IMR-90 (cell line): ENCODE results near the gene MYO1H. TPM values are rescaled to one million over a fixed set of nuclear protein-coding genes. Genes with fewer than 3 reads are reported as not detected.

ENCODE experiments used
- ATAC-seq: fragments of 200-7000 bp; cut with Tn5 transposase; 2 replicates; pipeline ENCODE4 v1.9.1; 2020; ENCODE audit warnings: low read depth, mild to moderate bottlenecking, moderate library complexity
- BruUV-seq: library from RNA; stranded (reverse); fragments of 400-500 nt; replicated peaks from 2 replicates; lab custom pipeline; 2021; lab: Mats Ljungman, UMichigan
- CTCF ChIA-PET: fragments of 300-600 bp; formaldehyde crosslinking; extraction: SDS; loops from one replicate; lab custom pipeline; 2021; ENCODE audit warnings: antibody characterized with exemption; lab: Yijun Ruan, JAX
- POLR2A ChIA-PET: fragments of 300-600 bp; sonication (Branson Sonifier 250); formaldehyde crosslinking; loops from one replicate; lab custom pipeline; 2022; ENCODE audit warnings: antibody characterized with exemption; ENCODE audit not compliant: unreplicated experiment; lab: Charles Lee
- DNase-seq: peaks from one replicate; pipeline ENCODE4 v3.0.0; 2013
- H2AFZ ChIP-seq: replicated peaks from 2 replicates; pipeline ENCODE3; 2013; ENCODE audit warnings: low read length, mild to moderate bottlenecking; ENCODE audit not compliant: poor library complexity
- H2AK5ac ChIP-seq: 2 replicates; pipeline ENCODE4 v1.6.1; 2013; ENCODE audit warnings: low read depth, low read length, inconsistent platforms
- H2AK9ac ChIP-seq: replicated peaks from 2 replicates; pipeline ENCODE3; 2013; ENCODE audit warnings: mild to moderate bottlenecking, low read depth, low read length, moderate library complexity; ENCODE audit not compliant: poor library complexity
- H2BK120ac ChIP-seq: 2 replicates; pipeline ENCODE4 v1.6.1; 2013; ENCODE audit warnings: low read depth, low read length, inconsistent platforms
- H2BK15ac ChIP-seq: 3 replicates; pipeline ENCODE4 v1.6.1; 2013; ENCODE audit warnings: low read depth, low read length, inconsistent platforms
- H2BK20ac ChIP-seq: 2 replicates; pipeline ENCODE4 v1.6.1; 2013; ENCODE audit warnings: low read depth, mild to moderate bottlenecking, inconsistent platforms, low read length, moderate library complexity
- H2BK5ac ChIP-seq: 2 replicates; pipeline ENCODE4 v1.6.1; 2013; ENCODE audit warnings: mild to moderate bottlenecking, low read depth, low read length, inconsistent platforms; ENCODE audit not compliant: poor library complexity, severe bottlenecking
- H3K14ac ChIP-seq: replicated peaks from 2 replicates; pipeline ENCODE4 v1.6.1; 2013; ENCODE audit warnings: low read depth, low read length, inconsistent platforms
- H3K18ac ChIP-seq: 2 replicates; pipeline ENCODE4 v1.6.1; 2013; ENCODE audit warnings: low read depth, low read length, control low read depth
- H3K23ac ChIP-seq: 2 replicates; pipeline ENCODE4 v1.6.1; 2013; ENCODE audit warnings: low read depth, low read length, inconsistent platforms
- H3K27ac ChIP-seq: 2 replicates; pipeline ENCODE4 v1.5.1; 2013; ENCODE audit warnings: mild to moderate bottlenecking, control low read depth, low read length; ENCODE audit not compliant: insufficient read depth
- H3K27me3 ChIP-seq: 2 replicates; pipeline ENCODE4 v1.6.1; 2013; ENCODE audit warnings: low read length; ENCODE audit not compliant: control insufficient read depth, insufficient read depth
- H3K36me3 ChIP-seq: 2 replicates; pipeline ENCODE4 v1.6.1; 2013; ENCODE audit warnings: low read length, mixed read lengths; ENCODE audit not compliant: control insufficient read depth, insufficient read depth
- H3K4ac ChIP-seq: 2 replicates; pipeline ENCODE4 v1.6.1; 2013; ENCODE audit warnings: low read depth, low read length, inconsistent platforms
- H3K4me1 ChIP-seq: 2 replicates; pipeline ENCODE4 v1.6.1; 2013; ENCODE audit warnings: low read length, mixed read lengths; ENCODE audit not compliant: control insufficient read depth, insufficient read depth
- H3K4me2 ChIP-seq: 2 replicates; pipeline ENCODE4 v1.6.1; 2013; ENCODE audit warnings: low read depth, mild to moderate bottlenecking, control low read depth, low read length, moderate library complexity
- H3K4me3 ChIP-seq: 2 replicates; pipeline ENCODE4 v1.5.1; 2013; ENCODE audit warnings: low read depth, mild to moderate bottlenecking, control low read depth, low read length, moderate library complexity; ENCODE audit not compliant: insufficient read depth
- H3K56ac ChIP-seq: 2 replicates; pipeline ENCODE4 v1.6.1; 2013; ENCODE audit warnings: low read length, inconsistent platforms; ENCODE audit not compliant: insufficient read depth; ENCODE audit errors: extremely low read depth
- H3K79me1 ChIP-seq, 2 experiments: 2 replicates each; pipeline ENCODE4 v1.6.1; 2013; ENCODE audit warnings: low read length in 2 of 2, inconsistent platforms in 1 of 2, low read depth in 1 of 2
- H3K9ac ChIP-seq: 2 replicates; pipeline ENCODE4 v1.6.1; 2013; ENCODE audit warnings: low read depth, low read length, control low read depth
- H3K9me1 ChIP-seq: 2 replicates; pipeline ENCODE4 v1.6.1; 2013; ENCODE audit warnings: low read length, inconsistent platforms; ENCODE audit not compliant: insufficient read depth
- H3K9me3 ChIP-seq: 2 replicates; pipeline ENCODE4 v1.6.1; 2013; ENCODE audit warnings: low read length; ENCODE audit not compliant: control insufficient read depth, insufficient read depth
- H4K20me1 ChIP-seq: 2 replicates; pipeline ENCODE4 v1.6.1; 2013; ENCODE audit warnings: low read length, inconsistent platforms; ENCODE audit not compliant: insufficient read depth
- H4K5ac ChIP-seq: 2 replicates; pipeline ENCODE4 v1.6.1; 2013; ENCODE audit warnings: mild to moderate bottlenecking, low read depth, low read length, control low read depth
- H4K8ac ChIP-seq, 2 experiments: 2 replicates each; pipeline ENCODE4 v1.6.1; 2013; ENCODE audit warnings: low read depth in 2 of 2, low read length in 2 of 2, control low read depth in 1 of 2, inconsistent platforms in 1 of 2
- H4K91ac ChIP-seq: 2 replicates; pipeline ENCODE4 v1.6.1; 2013; ENCODE audit warnings: low read depth, low read length, inconsistent platforms; ENCODE audit not compliant: insufficient read depth
- CTCF ChIP-seq: conservative IDR thresholded peaks from 2 replicates; pipeline ENCODE4 v1.5.1; 2012; ENCODE audit warnings: mild to moderate bottlenecking, low read depth, low read length, improper control_type of control experiment
- RAD21 ChIP-seq: IDR thresholded peaks from 2 replicates; pipeline ENCODE4 v1.6.1; 2012; ENCODE audit warnings: low read length, improper control_type of control experiment
- SMC3 ChIP-seq: fragments of 150-350 bp; IDR thresholded peaks from 2 replicates; pipeline ENCODE4 v1.6.1; 2016; ENCODE audit warnings: low read depth, mild to moderate bottlenecking, antibody characterized with exemption, low read length, moderate library complexity
- WGBS, 2 experiments: methylation state at CpG; one replicate each; pipeline versions ENCODE4 v1.1.5 to v1.1.7; 2013; ENCODE audit warnings: missing lambda C conversion rate in 2 of 2; ENCODE audit not compliant: insufficient read length in 1 of 2; ENCODE audit errors: extremely low coverage in 2 of 2; 5-methylcytosine and 5-hydroxymethylcytosine counted together
- dilution Hi-C: fragments of 300-500 bp; cut with HindIII; formaldehyde crosslinking; loops from one replicate; pipeline ENCODE4 v1.14.3; 2018; ENCODE audit warnings: low sequenced_read_pairs; ENCODE audit not compliant: unreplicated experiment
- in situ Hi-C: fragments of 300-500 bp; cut with MboI; formaldehyde crosslinking; loops from 3 replicates; pipeline ENCODE4 v1.14.3; 2019; ENCODE audit warnings: low sequenced_read_pairs, inconsistent platforms, mixed read lengths
- intact Hi-C: fragments of 100-400 bp; cut with micrococcal nuclease; formaldehyde crosslinking; loops from 2 replicates; pipeline ENCODE4 v1.10.0; 2022
- polyA plus RNA-seq, 3 experiments: library from polyadenylated mRNA; depleted of rRNA; stranded (reverse); fragments of >200 nt; gene quantifications; 2 replicates each; pipeline ENCODE4 v1.2.3, GENCODE V29; 2012; ENCODE audit warnings: low replicate concordance in 1 of 3
- total RNA-seq: library from RNA; depleted of rRNA; stranded (reverse); fragments of >200 nt; gene quantifications from 2 replicates; pipeline ENCODE4 v1.2.3, GENCODE V29; 2012
- TF ChIP-seq, protein P1 (sequence below): fragments of 150-350 bp; IDR thresholded peaks from 2 replicates; pipeline ENCODE4 v1.6.1; 2017; ENCODE audit warnings: mild to moderate bottlenecking, antibody characterized with exemption, low read length, low read depth

MYO1H gene
- total and polyA plus RNA-seq, 2 of the 4 experiments (the other 2 are of a cell fraction) = not detected

GRCh38 chr12:109385339-109386058 is 37.8 kb downstream of the MYO1H start:
- peaks cover 6% of the 10 kb centered on the region for H3K27me3 ChIP-seq
- H3K4me3 ChIP-seq = no peak overlapping the region
- no peak overlapping the region for H2BK5ac ChIP-seq
- no peak overlapping the region for H4K5ac ChIP-seq
- no peak overlapping the region for H3K4ac ChIP-seq
- no peak overlapping the region for H2BK20ac ChIP-seq
- 60 to 100% methylated on average over 1 of the region's 8 CpGs for WGBS, 2 experiments
- no peaks in the 10 kb centered on the region for H3K79me1 ChIP-seq
- POLR2A ChIA-PET = no interaction called here
- H3K9me3 ChIP-seq = no peaks in the 10 kb centered on the region; the same call in 1 of the 2 replicates
- H3K9ac ChIP-seq = no peak overlapping the region
- no peak overlapping the region for H4K8ac ChIP-seq
- H2BK15ac ChIP-seq = no peak overlapping the region
- peaks cover 3% of the 10 kb centered on the region; the same call in 1 of the 2 replicates for H3K4me1 ChIP-seq
- no peak overlapping the region for H3K56ac ChIP-seq
- no peak overlapping the region for H3K23ac ChIP-seq
- ATAC-seq (peak; percentile 78), DNase-seq (peak; percentile 53)
- H2AK9ac ChIP-seq = no peak overlapping the region
- no peaks in the 10 kb centered on the region for H3K36me3 ChIP-seq
- H2AK5ac ChIP-seq = no peak overlapping the region
- no TSS peak for BruUV-seq
- H4K20me1 ChIP-seq = no peaks in the 10 kb centered on the region
- peak overlapping the region; percentile 48; the same call in 1 of the 2 replicates for H3K4me2 ChIP-seq
- peak; percentile 62 for TF ChIP-seq SMC3
- TF ChIP-seq, protein P1, sequence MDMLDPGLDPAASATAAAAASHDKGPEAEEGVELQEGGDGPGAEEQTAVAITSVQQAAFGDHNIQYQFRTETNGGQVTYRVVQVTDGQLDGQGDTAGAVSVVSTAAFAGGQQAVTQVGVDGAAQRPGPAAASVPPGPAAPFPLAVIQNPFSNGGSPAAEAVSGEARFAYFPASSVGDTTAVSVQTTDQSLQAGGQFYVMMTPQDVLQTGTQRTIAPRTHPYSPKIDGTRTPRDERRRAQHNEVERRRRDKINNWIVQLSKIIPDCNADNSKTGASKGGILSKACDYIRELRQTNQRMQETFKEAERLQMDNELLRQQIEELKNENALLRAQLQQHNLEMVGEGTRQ = no peak
- TF ChIP-seq CTCF = peak; percentile 74
- TF ChIP-seq RAD21 = peak; percentile 90
- H3K27ac ChIP-seq = no peak overlapping the region
- H3K18ac ChIP-seq = no peak overlapping the region
- in situ Hi-C loops = loop anchor here (5.0 kb wide), 1 partner anchor 273 kb away; no protein-coding TSS in a partner anchor
- H4K91ac ChIP-seq = no peak overlapping the region
- intact Hi-C loops = loop anchor here (1.0 to 2.0 kb wide), 3 partner anchors 121 to 274 kb away; no protein-coding TSS in a partner anchor
- dilution Hi-C loops = no loop called here
- CTCF ChIA-PET = interaction anchor here (0.6 to 2.0 kb wide), 10 partner anchors 9 to 670 kb away, joined by 3 to 14 read pairs (median 4); partner anchors contain the start of gene ACACB
- H3K9me1 ChIP-seq = no peaks in the 10 kb centered on the region
- H3K14ac ChIP-seq = no peak overlapping the region
- H2AFZ ChIP-seq = no peak overlapping the region
- H2BK120ac ChIP-seq = no peak overlapping the region
